WERI-Rb-1 (cell line): Measurements from ENCODE around the gene POU3F3.

Experiments used
- DNase-seq: peaks from one replicate; pipeline ENCODE4 v3.0.0-alpha.2; 2020
- H3K27ac ChIP-seq: fragments of 250-450 bp; sonication (Bioruptor Pico); 2 replicates; pipeline ENCODE4 v1.5.1; 2020; ENCODE audit warnings: mild to moderate bottlenecking, moderate library complexity
- H3K27me3 ChIP-seq: fragments of 250-450 bp; sonication (Bioruptor Pico); 2 replicates; pipeline ENCODE4 v1.5.1; 2021; ENCODE audit warnings: mild to moderate bottlenecking, low read depth, moderate library complexity; ENCODE audit not compliant: insufficient read depth, severe bottlenecking
- H3K36me3 ChIP-seq: fragments of 250-450 bp; sonication (Bioruptor Pico); 2 replicates; pipeline ENCODE4 v1.5.1; 2020; ENCODE audit warnings: mild to moderate bottlenecking, moderate library complexity
- H3K4me3 ChIP-seq: 2 replicates; pipeline ENCODE4 v1.5.1; 2011; ENCODE audit warnings: low read depth, mild to moderate bottlenecking, control low read depth, low read length
- H3K9me3 ChIP-seq: fragments of 250-450 bp; sonication (Bioruptor Pico); 2 replicates; pipeline ENCODE4 v1.5.1; 2021; ENCODE audit warnings: mild to moderate bottlenecking, moderate library complexity; ENCODE audit not compliant: severe bottlenecking
- CTCF ChIP-seq: IDR thresholded peaks from 2 replicates; pipeline ENCODE4 v1.5.1; 2011; ENCODE audit warnings: low read depth, mild to moderate bottlenecking, control low read depth, inconsistent platforms, low read length

The POU3F3 gene

GRCh38 chr2:104889960-104890684 lies 36.2 kb downstream of the POU3F3 start:
- Histone ChIP-seq H3K27me3 (peaks cover 92% of the 10 kb centered on the region), H3K9me3 (no peaks in the 10 kb centered on the region), H3K36me3 (no peaks in the 10 kb centered on the region), H3K27ac (no peak overlapping the region), H3K4me3 (no peak overlapping the region)
- no peak for DNase-seq
- no peak for TF ChIP-seq CTCF

GRCh38 chr2:104890685-104891069 lies 36.8 kb downstream of the POU3F3 start:
- Histone ChIP-seq H3K9me3 (no peaks in the 10 kb centered on the region), H3K27ac (no peak overlapping the region)

GRCh38 chr2:104891145-104891544 lies 37.2 kb downstream of the POU3F3 start:
- Histone ChIP-seq H3K36me3 (no peaks in the 10 kb centered on the region), H3K9me3 (no peaks in the 10 kb centered on the region), H3K27ac (no peak overlapping the region), H3K27me3 (peaks cover 94% of the 10 kb centered on the region), H3K4me3 (no peak overlapping the region)
- no peak for DNase-seq
- no peak for TF ChIP-seq CTCF

More at GRCh38 chr2:104890685-104891069, 36.8 kb downstream of the POU3F3 start:
- no peak for DNase-seq
- H3K36me3 ChIP-seq = no peaks in the 10 kb centered on the region
- TF ChIP-seq CTCF = no peak
- peaks cover 94% of the 10 kb centered on the region for H3K27me3 ChIP-seq
- no peak overlapping the region for H3K4me3 ChIP-seq

GRCh38 chr2:104896446-104896845 lies 42.5 kb downstream of the POU3F3 start:
- no peak for DNase-seq
- H3K27me3 ChIP-seq = peaks cover 89% of the 10 kb centered on the region
- no peaks in the 10 kb centered on the region for H3K9me3 ChIP-seq
- no peaks in the 10 kb centered on the region for H3K36me3 ChIP-seq
- H3K4me3 ChIP-seq = no peak overlapping the region
- no peak overlapping the region for H3K27ac ChIP-seq
- TF ChIP-seq CTCF = no peak

GRCh38 chr2:104897515-104898184 lies 43.7 kb downstream of the POU3F3 start:
- no peak for TF ChIP-seq CTCF
- Histone ChIP-seq H3K4me3 (no peak overlapping the region), H3K36me3 (no peaks in the 10 kb centered on the region), H3K27me3 (peaks cover 89% of the 10 kb centered on the region), H3K27ac (no peak overlapping the region), H3K9me3 (no peaks in the 10 kb centered on the region)
- no peak for DNase-seq
